ENCODE measurements around the gene OR7G2.
"Not testable (repeated sequence)": the region's sequence is repeated elsewhere in the genome, so short reads cannot be mapped to it uniquely, and the experiment has no call there.

Gene OR7G2

GRCh38 chr19:9116547-9116946 is 9.3 kb upstream of the OR7G2 start:
- no peak overlapping the region for H3K27ac Mint-ChIP-seq
- peaks cover 28% of the 10 kb centered on the region for H3K27me3 Mint-ChIP-seq
- DNase-seq: no peak
- no peak overlapping the region for H3K4me3 Mint-ChIP-seq
- no peaks in the 10 kb centered on the region for H3K9me3 Mint-ChIP-seq
- H3K4me1 Mint-ChIP-seq (ENCODE audit: low read depth): no peaks in the 10 kb centered on the region
- no peaks in the 10 kb centered on the region for H3K36me3 Mint-ChIP-seq (ENCODE audit: low read depth)

GRCh38 chr19:9115307-9115813 is 8.1 kb upstream of the OR7G2 start, which contains the start of gene OR7G1:
Gene OR7G1, minus strand, starts transcription at chr19:9115763. Its CDS starts 0 bp downstream, at chr19:9115763.
- Mint-ChIP-seq H3K27me3 (peaks cover 20% of the 10 kb centered on the region), H3K27ac (no peak within 1 kb of the TSS), H3K4me1 (ENCODE audit: low read depth) (no peaks in the 10 kb centered on the region), H3K36me3 (ENCODE audit: low read depth) (no peaks in the 10 kb centered on the region), H3K4me3 (no peak within 1 kb of the TSS), H3K9me3 (no peaks in the 10 kb centered on the region)
- DNase-seq: no peak

GRCh38 chr19:9109959-9110358 is 2.7 kb upstream of the OR7G2 start:
- Mint-ChIP-seq H3K4me3 (no peak overlapping the region), H3K9me3 (no peaks in the 10 kb centered on the region), H3K36me3 (ENCODE audit: low read depth) (no peaks in the 10 kb centered on the region), H3K4me1 (ENCODE audit: low read depth) (no peaks in the 10 kb centered on the region), H3K27ac (no peak overlapping the region), H3K27me3 (peaks cover 25% of the 10 kb centered on the region)
- DNase-seq: no peak

GRCh38 chr19:9086761-9087160 is 20.5 kb downstream of the OR7G2 start, which contains the start of gene OR1M1:
Gene OR1M1, plus strand, starts transcription at chr19:9087061. Its CDS starts 6,184 bp downstream, at chr19:9093245.
- no peak within 1 kb of the TSS for H3K4me3 Mint-ChIP-seq
- no peak within 1 kb of the TSS for H3K27ac Mint-ChIP-seq
- H3K9me3 Mint-ChIP-seq: no peaks in the 10 kb centered on the region
- no peak for DNase-seq
- peaks cover 28% of the 10 kb centered on the region for H3K27me3 Mint-ChIP-seq
- no peaks in the 10 kb centered on the region for H3K36me3 Mint-ChIP-seq (ENCODE audit: low read depth)
- no peaks in the 10 kb centered on the region for H3K4me1 Mint-ChIP-seq (ENCODE audit: low read depth)

- no peaks in the 10 kb centered on the region for H3K9me3 Mint-ChIP-seq
- no peaks in the 10 kb centered on the region for H3K4me1 Mint-ChIP-seq (ENCODE audit: low read depth)
- no peaks in the 10 kb centered on the region for H3K36me3 Mint-ChIP-seq (ENCODE audit: low read depth)
Observed at GRCh38 chr19:9078651-9079050, 28.6 kb downstream of the OR7G2 start.

GRCh38 chr19:9076901-9077300 is 30.4 kb downstream of the OR7G2 start:
- Mint-ChIP-seq H3K4me1 (ENCODE audit: low read depth) (no peaks in the 10 kb centered on the region), H3K9me3 (no peaks in the 10 kb centered on the region), H3K27me3 (no peaks in the 10 kb centered on the region)

More at GRCh38 chr19:9078651-9079050, 28.6 kb downstream of the OR7G2 start:
- Mint-ChIP-seq H3K27me3 (no peaks in the 10 kb centered on the region), H3K27ac (no peak overlapping the region), H3K4me3 (no peak overlapping the region)
- DNase-seq: no peak

GRCh38 chr19:9075064-9075949 is 32.0 kb downstream of the OR7G2 start:
- no peak for DNase-seq
- Mint-ChIP-seq H3K27ac (no peak overlapping the region), H3K4me1 (ENCODE audit: low read depth) (no peaks in the 10 kb centered on the region), H3K4me3 (no peak overlapping the region), H3K27me3 (no peaks in the 10 kb centered on the region), H3K9me3 (no peaks in the 10 kb centered on the region), H3K36me3 (ENCODE audit: low read depth) (no peaks in the 10 kb centered on the region)

More at GRCh38 chr19:9076901-9077300, 30.4 kb downstream of the OR7G2 start:
- no peak overlapping the region for H3K27ac Mint-ChIP-seq
- DNase-seq: no peak
- no peak overlapping the region for H3K4me3 Mint-ChIP-seq
- H3K36me3 Mint-ChIP-seq (ENCODE audit: low read depth): no peaks in the 10 kb centered on the region

- no peak overlapping the region for H3K27ac Mint-ChIP-seq
- no peaks in the 10 kb centered on the region for H3K9me3 Mint-ChIP-seq
- no peaks in the 10 kb centered on the region for H3K4me1 Mint-ChIP-seq (ENCODE audit: low read depth)
- H3K4me3 Mint-ChIP-seq: no peak overlapping the region
- no peaks in the 10 kb centered on the region for H3K27me3 Mint-ChIP-seq
- no peak for DNase-seq
- H3K36me3 Mint-ChIP-seq (ENCODE audit: low read depth): no peaks in the 10 kb centered on the region
Observed at GRCh38 chr19:9073806-9074205, 33.5 kb downstream of the OR7G2 start.

- not testable (repeated sequence) for H3K4me3 Mint-ChIP-seq; H3K27me3 Mint-ChIP-seq; DNase-seq; H3K9me3 Mint-ChIP-seq; H3K4me1 Mint-ChIP-seq (ENCODE audit: low read depth); H3K36me3 Mint-ChIP-seq (ENCODE audit: low read depth); H3K27ac Mint-ChIP-seq
Observed at GRCh38 chr19:9071720-9072119, 35.6 kb downstream of the OR7G2 start.

GRCh38 chr19:9070066-9070465 is 37.2 kb downstream of the OR7G2 start:
- Mint-ChIP-seq H3K4me3 (no peak overlapping the region), H3K4me1 (ENCODE audit: low read depth) (no peaks in the 10 kb centered on the region), H3K27me3 (no peaks in the 10 kb centered on the region), H3K9me3 (no peaks in the 10 kb centered on the region), H3K36me3 (ENCODE audit: low read depth) (no peaks in the 10 kb centered on the region), H3K27ac (no peak overlapping the region)
- DNase-seq: no peak

- H3K9me3 Mint-ChIP-seq: no peaks in the 10 kb centered on the region
- H3K4me1 Mint-ChIP-seq (ENCODE audit: low read depth): no peaks in the 10 kb centered on the region
- DNase-seq: no peak
- no peaks in the 10 kb centered on the region for H3K36me3 Mint-ChIP-seq (ENCODE audit: low read depth)
- H3K27me3 Mint-ChIP-seq: no peaks in the 10 kb centered on the region
- H3K27ac Mint-ChIP-seq: no peak overlapping the region
- H3K4me3 Mint-ChIP-seq: no peak overlapping the region
Observed at GRCh38 chr19:9065457-9066014, 41.7 kb downstream of the OR7G2 start.

- Mint-ChIP-seq H3K36me3 (ENCODE audit: low read depth) (no peaks in the 10 kb centered on the region), H3K4me3 (no peak overlapping the region), H3K27ac (no peak overlapping the region), H3K9me3 (no peaks in the 10 kb centered on the region), H3K4me1 (ENCODE audit: low read depth) (no peaks in the 10 kb centered on the region), H3K27me3 (peaks cover 4% of the 10 kb centered on the region)
- no peak for DNase-seq
Observed at GRCh38 chr19:9061879-9062278, 45.4 kb downstream of the OR7G2 start.

GRCh38 chr19:9060564-9061340 is 46.5 kb downstream of the OR7G2 start:
- no peak overlapping the region for H3K4me3 Mint-ChIP-seq
- no peaks in the 10 kb centered on the region for H3K36me3 Mint-ChIP-seq (ENCODE audit: low read depth)
- no peaks in the 10 kb centered on the region for H3K9me3 Mint-ChIP-seq
- no peaks in the 10 kb centered on the region for H3K4me1 Mint-ChIP-seq (ENCODE audit: low read depth)
- DNase-seq: no peak
- H3K27ac Mint-ChIP-seq: no peak overlapping the region
- H3K27me3 Mint-ChIP-seq: peaks cover 4% of the 10 kb centered on the region

GRCh38 chr19:9058905-9059667 is 48.2 kb downstream of the OR7G2 start:
- Mint-ChIP-seq H3K9me3 (no peaks in the 10 kb centered on the region), H3K4me1 (ENCODE audit: low read depth) (no peaks in the 10 kb centered on the region), H3K4me3 (no peak overlapping the region), H3K27me3 (peaks cover 4% of the 10 kb centered on the region), H3K27ac (no peak overlapping the region), H3K36me3 (ENCODE audit: low read depth) (no peaks in the 10 kb centered on the region)
- no peak for DNase-seq

Data from activated T-cell treated with anti-CD3 and anti-CD28 coated beads, Interleukin-2, amount 50 U/mL, for 24 hours (primary cell).